HL-60 (cell line): ENCODE results near the gene LRRIQ3.

Experiments
- CTCF ChIP-seq: IDR thresholded peaks from one replicate; pipeline ENCODE4 v1.5.1; 2011; ENCODE audit warnings: low read length, control low read depth, inconsistent platforms; ENCODE audit not compliant: insufficient read depth
- GABPA ChIP-seq: IDR thresholded peaks from 2 replicates; pipeline ENCODE4 v1.6.1; 2012; ENCODE audit warnings: low read depth
- POLR2AphosphoS5 ChIP-seq: IDR thresholded peaks from 2 replicates; pipeline ENCODE4 v1.6.1; 2012; ENCODE audit warnings: low read depth
- REST ChIP-seq: IDR thresholded peaks from 2 replicates; pipeline ENCODE4 v1.6.1; 2012; ENCODE audit warnings: low read depth; ENCODE audit not compliant: insufficient replicate concordance

GRCh38 chr1:74180490-74180889, 17.5 kb downstream of the LRRIQ3 start:
- no peak for TF ChIP-seq CTCF
- TF ChIP-seq POLR2AphosphoS5, result no peak
- TF ChIP-seq REST, result no peak
- TF ChIP-seq GABPA, result no peak
